HTR-8/SVneo (cell line): ENCODE results near the gene KCNC3.

Experiments
- DNase-seq: peaks from one replicate; pipeline ENCODE4 v3.0.0; 2011; ENCODE audit warnings: low spot score, mixed read lengths; ENCODE audit not compliant: insufficient read length
- FAIRE-seq: peaks from 2 replicates; lab custom pipeline; 2011; peaks lifted over from hg19 to GRCh38; lab: Jason Lieb, UNC

Gene KCNC3

DNA sequence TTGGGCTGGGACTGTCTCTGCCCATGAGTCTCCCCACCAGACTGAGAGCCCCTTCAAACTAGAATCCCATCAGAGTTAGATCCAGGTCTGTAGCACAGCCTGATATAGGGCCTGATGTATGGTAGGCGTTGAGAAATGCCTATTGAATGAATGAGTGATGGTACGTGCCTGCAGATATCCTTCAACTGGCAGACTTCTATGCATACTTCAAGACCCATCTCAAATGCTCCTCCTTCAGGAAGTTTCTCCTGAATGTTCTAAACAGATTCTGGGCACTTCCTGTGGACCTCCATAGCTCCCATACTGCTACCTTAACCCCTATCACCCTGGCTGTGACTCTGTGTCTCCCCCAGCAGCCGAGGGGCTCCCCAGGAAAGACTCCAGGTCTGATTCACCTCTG, 48.2 kb downstream of the KCNC3 start:
- FAIRE-seq: no peak

DNA sequence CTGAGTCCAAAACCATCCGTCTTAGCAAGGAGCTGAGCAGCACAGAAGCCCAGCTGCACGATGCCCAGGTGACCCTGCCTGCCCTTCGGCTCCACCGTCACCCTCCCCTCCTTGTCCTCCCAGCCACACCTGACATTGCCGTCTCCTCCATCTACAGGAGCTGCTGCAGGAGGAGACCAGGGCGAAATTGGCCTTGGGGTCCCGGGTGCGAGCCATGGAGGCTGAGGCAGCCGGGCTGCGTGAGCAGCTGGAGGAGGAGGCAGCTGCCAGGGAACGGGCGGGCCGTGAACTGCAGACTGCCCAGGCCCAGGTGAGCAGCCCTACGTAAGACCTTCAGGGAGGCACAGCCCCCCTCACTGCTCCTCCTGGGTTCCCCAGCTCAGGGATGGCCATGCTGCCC, 49.1 kb downstream of the KCNC3 start:
- no peak for DNase-seq
- no peak for FAIRE-seq

More for the DNA sequence above, 48.2 kb downstream of the KCNC3 start:
- DNase-seq: no peak

DNA sequence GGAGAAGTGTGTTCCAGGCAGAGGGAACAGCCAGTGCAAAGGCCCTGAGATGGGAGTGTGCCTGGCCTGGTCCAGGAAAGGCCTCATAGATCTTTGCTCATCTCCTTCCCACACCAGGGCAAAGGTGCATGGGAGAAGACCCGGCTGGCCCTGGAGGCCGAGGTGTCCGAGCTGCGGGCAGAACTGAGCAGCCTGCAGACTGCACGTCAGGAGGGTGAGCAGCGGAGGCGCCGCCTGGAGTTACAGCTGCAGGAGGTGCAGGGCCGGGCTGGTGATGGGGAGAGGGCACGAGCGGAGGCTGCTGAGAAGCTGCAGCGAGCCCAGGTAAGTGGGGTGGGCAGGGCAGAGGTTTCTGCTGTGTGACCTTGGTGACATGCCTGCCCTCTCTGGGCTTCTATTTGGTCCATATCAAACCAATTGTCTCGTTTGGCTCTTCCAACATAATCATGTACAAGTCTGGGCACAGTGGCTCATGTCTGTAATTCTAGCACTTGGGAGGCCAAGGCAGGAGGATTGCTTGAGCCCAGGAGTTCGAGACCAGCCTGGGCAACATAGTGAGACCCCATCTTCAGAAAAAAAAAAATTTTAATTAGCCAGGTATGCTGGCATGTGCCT, 51.1 kb downstream of the KCNC3 start:
- DNase-seq: no peak
- no peak for FAIRE-seq

DNA sequence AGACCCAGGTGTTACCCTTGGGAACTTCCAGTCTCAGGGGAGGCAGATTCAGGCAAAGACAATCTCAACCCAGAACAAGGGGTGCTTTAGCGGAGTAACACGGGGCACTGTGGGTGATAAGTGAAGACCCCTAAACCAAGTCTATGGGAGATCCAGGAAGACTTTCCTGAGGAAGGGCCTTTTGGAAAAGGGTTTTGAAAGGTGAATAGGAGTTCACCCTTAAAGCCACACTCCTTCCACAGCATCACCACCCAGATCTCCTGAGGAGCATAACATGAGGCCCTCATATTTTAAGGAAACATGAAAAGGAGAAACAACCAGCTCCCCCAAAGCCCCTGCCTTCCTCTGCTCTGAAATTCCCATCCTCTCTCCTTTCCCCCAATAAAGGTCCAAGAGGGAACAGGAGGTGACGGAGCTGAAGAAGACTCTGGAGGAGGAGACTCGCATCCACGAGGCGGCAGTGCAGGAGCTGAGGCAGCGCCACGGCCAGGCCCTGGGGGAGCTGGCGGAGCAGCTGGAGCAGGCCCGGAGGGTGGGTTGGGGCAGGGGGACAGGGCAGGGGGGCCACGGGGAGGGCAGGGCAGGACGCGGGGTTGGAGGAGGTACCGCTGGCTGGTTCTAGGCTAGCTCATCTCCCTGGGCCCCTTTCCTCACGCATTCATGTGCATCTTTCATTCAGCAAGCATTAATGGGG, 52.7 kb downstream of the KCNC3 start:
- DNase-seq (no peak), FAIRE-seq (no peak)

DNA sequence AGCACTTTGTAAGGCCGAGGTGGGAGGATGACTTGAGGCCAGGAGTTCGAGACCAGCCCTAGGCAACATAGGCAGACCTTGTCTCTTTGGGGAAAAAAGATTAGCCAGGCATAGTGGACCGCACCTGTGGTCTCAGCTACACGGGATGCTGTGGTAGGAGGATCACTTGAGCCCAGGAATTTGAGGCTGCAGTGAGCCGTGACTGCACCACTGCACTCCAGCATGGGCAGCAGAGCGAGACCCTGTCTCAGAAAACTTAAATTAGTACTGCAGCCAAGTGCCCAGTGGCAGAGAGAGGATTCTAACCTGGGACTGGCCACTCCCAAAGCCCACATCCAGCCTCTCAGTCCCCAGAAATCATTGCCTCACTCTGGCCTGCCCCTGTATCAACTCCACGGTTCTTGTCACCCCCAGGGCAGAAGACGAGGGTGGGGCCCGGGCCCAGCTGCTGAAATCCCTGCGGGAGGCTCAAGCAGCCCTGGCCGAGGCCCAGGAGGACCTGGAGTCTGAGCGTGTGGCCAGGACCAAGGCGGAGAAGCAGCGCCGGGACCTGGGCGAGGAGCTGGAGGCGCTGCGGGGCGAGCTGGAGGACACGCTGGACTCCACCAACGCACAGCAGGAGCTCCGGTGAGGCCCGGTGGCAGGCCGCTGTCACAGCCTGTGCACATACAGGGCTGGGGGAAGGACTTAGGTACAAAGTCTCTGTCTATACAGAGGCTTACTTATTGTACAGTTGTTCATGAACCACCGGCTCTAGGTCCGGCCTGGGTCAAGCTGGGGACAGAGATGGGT, 53.4 kb downstream of the KCNC3 start:
- DNase-seq: no peak
- no peak for FAIRE-seq

DNA sequence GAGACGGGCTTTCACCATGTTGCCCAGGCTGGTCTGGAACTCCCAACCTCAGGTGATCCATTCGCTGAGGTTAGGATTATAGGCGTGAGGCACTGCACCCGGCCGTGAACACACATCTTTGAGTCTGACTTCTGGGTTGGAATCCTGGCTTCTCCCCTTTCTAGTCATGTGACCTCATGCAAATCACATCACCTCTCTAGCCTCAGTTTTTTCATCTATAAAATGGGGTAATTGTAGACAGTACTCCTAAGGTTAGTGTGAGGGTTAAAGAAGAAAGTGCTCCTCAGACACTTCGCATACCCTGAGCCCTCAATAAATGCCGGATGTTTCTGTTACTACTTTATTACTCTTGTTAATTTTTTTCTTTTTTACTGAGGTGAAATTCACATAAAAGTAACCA, 55.4 kb downstream of the KCNC3 start:
- no peak for FAIRE-seq

DNA sequence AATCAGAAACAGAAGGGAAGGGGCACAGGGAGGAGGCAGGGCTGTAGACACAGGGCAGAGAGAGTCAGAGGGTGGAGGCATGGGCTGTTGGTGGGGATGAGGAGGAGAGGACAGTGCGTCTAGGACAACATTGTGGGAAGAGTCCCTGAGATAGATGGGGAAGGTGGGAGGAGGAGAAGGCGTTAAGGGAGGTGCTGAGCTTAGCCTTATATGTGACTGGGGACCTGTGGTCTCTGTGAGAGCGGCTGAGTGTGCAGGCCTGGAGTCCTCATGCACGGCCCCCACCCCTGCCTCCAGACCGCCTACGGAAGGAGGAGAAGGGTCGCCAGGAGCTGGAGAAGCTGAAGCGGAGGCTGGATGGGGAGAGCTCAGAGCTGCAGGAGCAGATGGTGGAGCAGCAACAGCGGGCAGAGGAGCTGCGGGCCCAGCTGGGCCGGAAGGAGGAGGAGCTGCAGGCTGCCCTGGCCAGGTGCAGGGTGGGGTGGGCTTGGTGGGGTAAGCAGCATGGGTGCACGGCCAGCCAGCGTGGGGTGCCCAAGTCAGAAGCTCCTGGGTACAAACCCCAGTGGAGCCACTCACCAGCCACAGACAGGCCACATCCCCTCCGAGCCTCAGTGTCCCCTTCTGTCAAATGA, 56.8 kb downstream of the KCNC3 start:
- FAIRE-seq (no peak), DNase-seq (no peak)

More for the DNA sequence above, 55.4 kb downstream of the KCNC3 start:
- DNase-seq: no peak

DNA sequence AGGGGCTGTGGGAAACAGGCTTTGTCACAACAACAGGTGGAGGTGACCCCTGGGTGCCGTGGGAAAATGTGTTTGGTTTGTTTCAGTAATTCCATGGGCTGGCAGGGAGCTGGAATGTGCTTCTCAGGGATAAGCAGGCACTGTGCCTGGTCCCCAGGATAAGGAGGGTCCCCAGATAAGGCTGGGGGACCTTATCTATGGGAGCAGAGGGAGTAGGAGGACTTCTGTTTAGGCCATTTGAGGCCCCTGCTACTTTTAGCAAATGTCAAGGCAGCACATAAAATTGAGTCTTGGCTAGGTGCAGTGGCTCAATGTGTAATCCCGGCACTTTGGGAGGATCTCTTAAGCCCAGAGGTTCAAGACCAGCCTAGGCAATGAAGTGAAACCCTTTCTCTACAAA, 59.5 kb downstream of the KCNC3 start:
- FAIRE-seq: no peak

DNA sequence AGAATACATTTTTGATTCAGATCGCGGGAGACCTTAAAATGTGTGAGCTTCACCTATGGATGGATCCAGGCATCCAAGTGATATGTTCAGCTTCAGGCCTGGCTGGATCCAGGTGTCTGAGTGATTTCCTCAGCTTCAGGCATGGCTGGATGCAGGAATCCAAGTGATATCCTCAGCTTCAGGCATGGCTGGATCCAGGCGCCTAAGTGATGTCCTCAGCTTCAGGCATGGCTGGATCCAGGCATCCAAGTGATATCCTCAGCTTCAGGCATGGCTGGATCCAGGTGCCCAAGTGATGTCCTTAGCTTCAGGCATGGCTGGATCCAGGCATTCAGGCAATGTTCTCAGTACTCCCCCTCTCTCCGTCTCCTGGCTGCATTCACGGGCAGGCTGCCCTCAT, 60.7 kb downstream of the KCNC3 start:
- DNase-seq (no peak), FAIRE-seq (no peak)

More for the DNA sequence above, 59.5 kb downstream of the KCNC3 start:
- DNase-seq: no peak

DNA sequence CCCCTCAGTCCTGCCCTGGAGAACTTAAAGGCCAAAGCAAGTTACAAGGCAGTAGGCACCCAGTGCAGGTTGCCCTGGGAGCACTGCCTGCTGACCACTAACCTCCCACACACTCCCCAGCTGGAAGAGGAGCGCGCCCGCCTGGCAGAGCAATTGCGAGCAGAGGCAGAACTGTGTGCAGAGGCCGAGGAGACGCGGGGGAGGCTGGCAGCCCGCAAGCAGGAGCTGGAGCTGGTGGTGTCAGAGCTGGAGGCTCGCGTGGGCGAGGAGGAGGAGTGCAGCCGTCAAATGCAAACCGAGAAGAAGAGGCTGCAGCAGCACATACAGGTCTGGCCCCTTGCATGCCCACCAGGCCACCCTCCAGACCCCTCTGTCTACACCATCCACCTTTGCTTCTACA, 61.1 kb downstream of the KCNC3 start:
- FAIRE-seq (no peak), DNase-seq (no peak)

DNA sequence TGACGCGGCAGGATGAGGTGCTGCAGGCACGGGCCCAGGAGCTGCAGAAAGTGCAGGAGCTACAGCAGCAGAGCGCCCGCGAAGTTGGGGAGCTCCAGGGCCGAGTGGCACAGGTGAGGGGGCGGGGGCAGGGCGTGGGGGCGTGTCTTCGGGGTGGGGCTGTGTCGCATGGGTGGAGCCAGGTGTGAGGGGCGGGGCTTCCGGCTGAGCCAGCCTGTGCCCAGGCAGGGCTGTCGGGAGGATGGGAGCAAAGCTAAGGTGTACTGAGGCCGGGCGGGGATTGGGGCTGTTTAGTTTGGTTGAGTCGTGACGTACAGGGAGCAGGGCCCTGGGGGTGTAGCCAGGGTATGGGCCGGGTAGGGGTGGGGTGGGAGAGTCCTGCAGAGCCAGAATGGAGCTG, 62.3 kb downstream of the KCNC3 start:
- no peak for FAIRE-seq
- no peak for DNase-seq

DNA sequence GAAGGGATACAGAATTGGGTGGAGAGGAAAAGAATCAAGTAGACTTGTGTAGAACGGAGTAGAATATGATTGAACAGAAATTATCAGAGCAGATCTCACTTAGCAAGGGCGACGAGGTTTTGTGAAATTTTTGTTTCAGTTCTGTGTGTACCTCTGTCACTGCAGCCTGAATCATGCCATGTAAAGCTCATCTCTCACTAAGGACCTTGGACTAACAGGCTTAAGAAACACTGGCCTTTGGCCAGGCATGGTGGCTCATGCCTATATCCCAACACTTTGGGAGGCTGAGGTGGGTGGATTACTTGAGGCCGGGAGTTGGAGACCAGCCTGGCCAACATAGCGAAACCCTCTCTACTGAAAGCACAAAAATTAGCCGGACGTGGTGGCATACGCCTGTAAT, 63.1 kb downstream of the KCNC3 start:
- FAIRE-seq (no peak), DNase-seq (no peak)

DNA sequence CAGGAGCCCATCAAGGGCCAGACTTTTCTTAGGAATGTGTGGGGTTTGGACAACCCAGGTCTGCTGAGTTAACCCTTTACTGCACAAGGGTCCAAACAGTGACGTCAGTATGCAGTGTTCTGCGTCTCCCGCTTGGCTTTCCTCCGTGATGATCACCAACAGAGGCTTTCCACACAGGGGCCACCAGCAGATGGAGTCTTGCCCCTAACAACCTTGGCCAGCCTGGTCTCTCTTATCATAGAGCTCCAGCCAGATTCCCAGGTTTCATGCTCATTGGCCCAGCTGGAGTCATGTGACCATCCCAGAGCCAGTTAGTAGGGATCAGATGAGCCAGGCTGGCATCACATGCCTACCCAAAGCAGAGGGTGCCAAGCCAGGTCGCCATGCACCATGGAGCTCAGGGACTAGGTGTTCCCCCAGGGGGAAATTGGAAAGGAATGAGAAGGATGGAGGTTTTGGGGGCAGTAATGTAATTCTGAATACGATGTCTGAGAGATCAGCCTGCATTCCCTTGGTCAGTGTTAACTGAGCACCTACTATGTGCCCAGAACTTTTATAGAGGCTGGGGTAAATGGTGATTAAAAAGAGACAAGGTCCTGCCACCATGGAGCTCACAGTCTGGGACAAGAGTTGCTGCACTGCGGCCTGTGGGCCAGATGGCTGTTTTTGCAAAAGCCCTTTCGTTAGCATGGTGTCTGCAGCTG, 64.5 kb downstream of the KCNC3 start:
- no peak for FAIRE-seq
- no peak for DNase-seq

DNA sequence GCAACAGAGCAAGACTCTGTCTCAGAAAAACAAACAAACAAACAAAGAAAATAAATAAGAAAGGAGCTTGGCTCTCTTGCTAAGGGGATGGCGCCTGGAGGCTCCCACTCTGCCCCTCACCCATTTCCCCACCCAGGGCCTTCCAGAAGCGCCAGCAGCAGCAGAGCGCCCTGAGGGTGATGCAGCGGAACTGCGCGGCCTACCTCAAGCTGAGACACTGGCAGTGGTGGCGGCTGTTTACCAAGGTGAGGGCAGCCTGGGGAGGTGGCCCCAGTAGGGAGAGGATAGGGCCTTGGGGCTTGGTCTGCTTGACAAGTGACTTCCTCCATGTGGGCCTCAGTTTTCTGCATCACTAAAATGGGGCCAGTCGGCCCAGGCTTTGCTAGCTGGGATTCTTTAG, 66.0 kb downstream of the KCNC3 start:
- FAIRE-seq: no peak
- DNase-seq: no peak
